ENCODE data around the gene NGB.

NGB gene

GRCh38 chr14:77310026-77310425, 39.0 kb upstream of the NGB start:
- Histone ChIP-seq H3K4me3 (ENCODE audit: low read length) (no peak overlapping the region), H3K27me3 (ENCODE audit: control insufficient read depth, insufficient read depth, low read length) (no peaks in the 10 kb centered on the region)

GRCh38 chr14:77309131-77309530, 38.1 kb upstream of the NGB start:
- H3K4me1 ChIP-seq (ENCODE audit: control insufficient read depth, low read depth, low read length), result peaks cover 24% of the 10 kb centered on the region

More at GRCh38 chr14:77310026-77310425, 39.0 kb upstream of the NGB start:
- H3K9ac ChIP-seq (ENCODE audit: low read length), result no peak overlapping the region
- H3K9me3 ChIP-seq (ENCODE audit: control insufficient read depth, low read depth, low read length), result no peaks in the 10 kb centered on the region
- H3K27ac ChIP-seq (ENCODE audit: low read length), result no peak overlapping the region
- peaks cover 31% of the 10 kb centered on the region for H3K4me1 ChIP-seq (ENCODE audit: control insufficient read depth, low read depth, low read length)
- H3K36me3 ChIP-seq (ENCODE audit: control insufficient read depth, low read depth, low read length), result peaks cover 4% of the 10 kb centered on the region

GRCh38 chr14:77306851-77307496, 36.0 kb upstream of the NGB start:
- H3K4me1 ChIP-seq (ENCODE audit: control insufficient read depth, low read depth, low read length), result peaks cover 10% of the 10 kb centered on the region
- H3K27ac ChIP-seq (ENCODE audit: low read length), result peak overlapping the region; percentile 40
- no peaks in the 10 kb centered on the region for H3K9me3 ChIP-seq (ENCODE audit: control insufficient read depth, low read depth, low read length)
- no peak overlapping the region for H3K4me3 ChIP-seq (ENCODE audit: low read length)
- H3K9ac ChIP-seq (ENCODE audit: low read length), result no peak overlapping the region
- H3K36me3 ChIP-seq (ENCODE audit: control insufficient read depth, low read depth, low read length), result peaks cover 7% of the 10 kb centered on the region
- no peaks in the 10 kb centered on the region for H3K27me3 ChIP-seq (ENCODE audit: control insufficient read depth, insufficient read depth, low read length)

More at GRCh38 chr14:77309131-77309530, 38.1 kb upstream of the NGB start:
- Histone ChIP-seq H3K36me3 (ENCODE audit: control insufficient read depth, low read depth, low read length) (peaks cover 4% of the 10 kb centered on the region), H3K9me3 (ENCODE audit: control insufficient read depth, low read depth, low read length) (no peaks in the 10 kb centered on the region), H3K27ac (ENCODE audit: low read length) (no peak overlapping the region), H3K4me3 (ENCODE audit: low read length) (no peak overlapping the region), H3K9ac (ENCODE audit: low read length) (no peak overlapping the region), H3K27me3 (ENCODE audit: control insufficient read depth, insufficient read depth, low read length) (no peaks in the 10 kb centered on the region)

GRCh38 chr14:77306416-77306815, 35.4 kb upstream of the NGB start:
- no peak overlapping the region for H3K4me3 ChIP-seq (ENCODE audit: low read length)
- no peak overlapping the region for H3K27ac ChIP-seq (ENCODE audit: low read length)
- no peak overlapping the region for H3K9ac ChIP-seq (ENCODE audit: low read length)
- no peaks in the 10 kb centered on the region for H3K9me3 ChIP-seq (ENCODE audit: control insufficient read depth, low read depth, low read length)
- H3K4me1 ChIP-seq (ENCODE audit: control insufficient read depth, low read depth, low read length), result peaks cover 10% of the 10 kb centered on the region
- peaks cover 7% of the 10 kb centered on the region for H3K36me3 ChIP-seq (ENCODE audit: control insufficient read depth, low read depth, low read length)
- no peaks in the 10 kb centered on the region for H3K27me3 ChIP-seq (ENCODE audit: control insufficient read depth, insufficient read depth, low read length)

DNA sequence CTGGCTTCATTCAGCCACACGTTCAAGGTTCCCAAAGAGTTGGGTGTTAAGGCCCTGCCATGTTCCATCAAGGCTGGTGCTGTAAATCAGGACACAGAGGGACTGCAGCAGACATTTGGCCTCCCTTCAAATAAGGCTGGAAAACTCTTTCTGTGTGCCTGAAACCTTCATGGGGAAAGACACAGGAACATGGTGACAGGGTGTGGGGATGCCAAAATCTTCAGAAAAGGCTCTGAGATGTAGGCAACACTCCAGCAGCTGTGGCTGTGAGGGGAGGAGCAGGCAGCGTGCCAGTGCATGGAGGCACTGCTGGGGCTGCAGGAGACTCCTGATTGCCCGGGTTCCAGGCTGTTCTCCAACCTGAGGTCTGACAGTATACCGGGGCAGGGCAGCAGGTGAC, 34.7 kb upstream of the NGB start:
- Histone ChIP-seq H3K36me3 (ENCODE audit: control insufficient read depth, low read depth, low read length) (peaks cover 7% of the 10 kb centered on the region), H3K27ac (ENCODE audit: low read length) (no peak overlapping the region), H3K27me3 (ENCODE audit: control insufficient read depth, insufficient read depth, low read length) (no peaks in the 10 kb centered on the region), H3K9me3 (ENCODE audit: control insufficient read depth, low read depth, low read length) (no peaks in the 10 kb centered on the region), H3K4me1 (ENCODE audit: control insufficient read depth, low read depth, low read length) (peaks cover 10% of the 10 kb centered on the region), H3K4me3 (ENCODE audit: low read length) (no peak overlapping the region), H3K9ac (ENCODE audit: low read length) (no peak overlapping the region)

DNA sequence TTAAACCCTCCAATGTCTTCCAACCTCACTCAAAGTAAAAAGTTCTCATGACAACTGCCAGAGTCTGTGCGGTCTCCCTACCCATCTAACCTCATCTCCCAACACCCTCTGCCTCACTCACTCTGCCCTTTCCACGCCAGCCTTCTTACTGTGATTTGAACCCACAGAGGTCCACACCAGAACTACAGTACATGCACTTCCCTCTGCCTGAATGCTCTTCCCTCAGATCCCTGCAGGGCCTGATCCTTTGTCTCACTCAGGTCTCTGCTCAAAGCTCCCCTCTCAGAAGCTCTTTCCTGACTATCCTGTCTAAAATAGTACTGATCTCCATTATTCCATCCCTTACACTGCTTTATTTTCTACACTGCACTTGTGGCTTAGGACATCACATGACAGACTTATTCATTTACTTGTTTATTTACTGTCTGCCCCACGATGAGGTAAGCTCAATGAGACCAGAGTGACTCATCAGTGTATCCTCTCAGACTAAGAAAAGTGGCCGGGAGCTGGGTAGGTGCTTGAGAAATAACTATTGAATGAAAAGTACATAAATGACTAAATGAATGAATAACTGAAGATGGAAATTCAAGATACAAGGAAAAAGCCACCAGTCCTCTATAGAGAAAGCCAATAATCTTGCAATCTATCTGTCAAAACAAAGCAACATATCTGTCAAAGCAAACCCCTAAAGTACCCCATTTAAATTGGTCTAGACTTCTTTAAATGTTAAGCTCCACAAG, 32.6 kb upstream of the NGB start:
- peaks cover 12% of the 10 kb centered on the region for H3K36me3 ChIP-seq (ENCODE audit: control insufficient read depth, low read depth, low read length)
- H3K4me1 ChIP-seq (ENCODE audit: control insufficient read depth, low read depth, low read length), result peaks cover 10% of the 10 kb centered on the region
- no peak overlapping the region for H3K27ac ChIP-seq (ENCODE audit: low read length)
- no peaks in the 10 kb centered on the region for H3K9me3 ChIP-seq (ENCODE audit: control insufficient read depth, low read depth, low read length)
- no peak overlapping the region for H3K4me3 ChIP-seq (ENCODE audit: low read length)
- no peak overlapping the region for H3K9ac ChIP-seq (ENCODE audit: low read length)
- no peaks in the 10 kb centered on the region for H3K27me3 ChIP-seq (ENCODE audit: control insufficient read depth, insufficient read depth, low read length)

GRCh38 chr14:77302926-77303325, 31.9 kb upstream of the NGB start:
- no peaks in the 10 kb centered on the region for H3K9me3 ChIP-seq (ENCODE audit: control insufficient read depth, low read depth, low read length)
- H3K27me3 ChIP-seq (ENCODE audit: control insufficient read depth, insufficient read depth, low read length), result no peaks in the 10 kb centered on the region
- no peak overlapping the region for H3K4me3 ChIP-seq (ENCODE audit: low read length)
- no peak overlapping the region for H3K9ac ChIP-seq (ENCODE audit: low read length)
- peaks cover 16% of the 10 kb centered on the region for H3K36me3 ChIP-seq (ENCODE audit: control insufficient read depth, low read depth, low read length)
- no peak overlapping the region for H3K27ac ChIP-seq (ENCODE audit: low read length)
- peaks cover 10% of the 10 kb centered on the region for H3K4me1 ChIP-seq (ENCODE audit: control insufficient read depth, low read depth, low read length)

- Histone ChIP-seq H3K9ac (ENCODE audit: low read length) (no peak overlapping the region), H3K4me3 (ENCODE audit: low read length) (no peak overlapping the region), H3K9me3 (ENCODE audit: control insufficient read depth, low read depth, low read length) (no peaks in the 10 kb centered on the region), H3K4me1 (ENCODE audit: control insufficient read depth, low read depth, low read length) (no peaks in the 10 kb centered on the region), H3K36me3 (ENCODE audit: control insufficient read depth, low read depth, low read length) (peaks cover 19% of the 10 kb centered on the region), H3K27me3 (ENCODE audit: control insufficient read depth, insufficient read depth, low read length) (no peaks in the 10 kb centered on the region), H3K27ac (ENCODE audit: low read length) (no peak overlapping the region)
Observed at GRCh38 chr14:77301103-77301502, 30.1 kb upstream of the NGB start.

- H3K27ac ChIP-seq (ENCODE audit: low read length), result no peak overlapping the region
- H3K9me3 ChIP-seq (ENCODE audit: control insufficient read depth, low read depth, low read length), result no peaks in the 10 kb centered on the region
Observed at GRCh38 chr14:77299771-77300170, 28.8 kb upstream of the NGB start.

DNA sequence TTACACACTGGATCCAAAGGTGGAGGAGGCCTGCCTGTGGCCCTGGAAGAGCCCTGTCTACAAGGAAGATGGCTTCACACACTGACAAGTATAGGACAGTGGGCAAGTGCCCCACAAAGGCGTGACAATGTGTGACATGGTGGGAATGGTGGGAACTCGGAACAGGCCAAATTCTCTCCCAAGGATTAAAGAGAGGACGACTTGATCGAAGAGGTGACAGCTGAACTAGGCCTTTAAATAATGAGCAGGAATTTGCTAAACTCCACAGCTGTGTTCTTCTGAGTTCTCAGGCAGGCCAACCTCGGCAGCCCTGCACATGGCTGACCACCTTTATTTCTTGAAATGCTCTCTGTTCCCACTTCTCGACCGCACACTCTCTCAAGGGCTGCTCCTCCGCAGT, 25.9 kb upstream of the NGB start:
- no peaks in the 10 kb centered on the region for H3K27me3 ChIP-seq (ENCODE audit: control insufficient read depth, insufficient read depth, low read length)
- H3K9me3 ChIP-seq (ENCODE audit: control insufficient read depth, low read depth, low read length), result no peaks in the 10 kb centered on the region
- no peaks in the 10 kb centered on the region for H3K4me1 ChIP-seq (ENCODE audit: control insufficient read depth, low read depth, low read length)
- peaks cover 17% of the 10 kb centered on the region for H3K36me3 ChIP-seq (ENCODE audit: control insufficient read depth, low read depth, low read length)
- no peak overlapping the region for H3K4me3 ChIP-seq (ENCODE audit: low read length)
- no peak overlapping the region for H3K9ac ChIP-seq (ENCODE audit: low read length)
- no peak overlapping the region for H3K27ac ChIP-seq (ENCODE audit: low read length)

More at GRCh38 chr14:77299771-77300170, 28.8 kb upstream of the NGB start:
- Histone ChIP-seq H3K9ac (ENCODE audit: low read length) (no peak overlapping the region), H3K4me3 (ENCODE audit: low read length) (no peak overlapping the region), H3K4me1 (ENCODE audit: control insufficient read depth, low read depth, low read length) (no peaks in the 10 kb centered on the region), H3K36me3 (ENCODE audit: control insufficient read depth, low read depth, low read length) (peaks cover 17% of the 10 kb centered on the region), H3K27me3 (ENCODE audit: control insufficient read depth, insufficient read depth, low read length) (no peaks in the 10 kb centered on the region)

DNA sequence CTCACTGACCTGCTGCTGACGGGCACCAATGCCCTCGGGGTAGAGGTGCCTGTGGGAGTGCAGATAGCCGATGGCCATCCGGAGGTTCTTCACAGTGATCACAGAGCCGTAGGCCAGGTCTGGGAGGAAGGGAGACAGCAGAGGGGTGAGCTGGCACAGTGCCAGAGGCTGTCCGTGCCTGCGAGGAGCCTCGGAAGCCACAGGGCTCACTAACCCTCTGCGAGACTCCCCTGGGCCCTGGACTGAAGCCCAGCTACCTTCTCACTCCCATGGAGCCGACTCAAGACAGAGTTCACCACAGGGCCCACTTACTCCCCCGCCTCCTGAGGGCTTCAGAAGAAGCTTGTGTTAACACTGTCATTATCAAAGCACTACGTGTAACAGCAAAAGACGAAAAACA, 25.1 kb upstream of the NGB start:
- Histone ChIP-seq H3K27ac (ENCODE audit: low read length) (no peak overlapping the region), H3K9me3 (ENCODE audit: control insufficient read depth, low read depth, low read length) (no peaks in the 10 kb centered on the region), H3K9ac (ENCODE audit: low read length) (no peak overlapping the region), H3K4me1 (ENCODE audit: control insufficient read depth, low read depth, low read length) (no peaks in the 10 kb centered on the region), H3K36me3 (ENCODE audit: control insufficient read depth, low read depth, low read length) (peaks cover 17% of the 10 kb centered on the region), H3K27me3 (ENCODE audit: control insufficient read depth, insufficient read depth, low read length) (no peaks in the 10 kb centered on the region), H3K4me3 (ENCODE audit: low read length) (no peak overlapping the region)

GRCh38 chr14:77290705-77291104, 19.7 kb upstream of the NGB start:
- H3K36me3 ChIP-seq (ENCODE audit: control insufficient read depth, low read depth, low read length), result peaks cover 27% of the 10 kb centered on the region
- H3K4me1 ChIP-seq (ENCODE audit: control insufficient read depth, low read depth, low read length), result no peaks in the 10 kb centered on the region
- H3K27ac ChIP-seq (ENCODE audit: low read length), result no peak overlapping the region
- H3K9ac ChIP-seq (ENCODE audit: low read length), result no peak overlapping the region
- no peak overlapping the region for H3K4me3 ChIP-seq (ENCODE audit: low read length)
- no peaks in the 10 kb centered on the region for H3K9me3 ChIP-seq (ENCODE audit: control insufficient read depth, low read depth, low read length)
- no peaks in the 10 kb centered on the region for H3K27me3 ChIP-seq (ENCODE audit: control insufficient read depth, insufficient read depth, low read length)
